Activated T-cell treated with anti-CD3 and anti-CD28 coated beads, Interleukin-2, amount 50 U/mL, for 48 hours (primary cell): ENCODE data around the gene METAP2.
"Not testable (repeated sequence)": the region's sequence is repeated elsewhere in the genome, so short reads cannot be mapped to it uniquely, and the experiment has no call there.

ENCODE experiments used
- DNase-seq, 2 experiments: peaks; one replicate each; pipeline ENCODE4 v3.0.0-alpha.2; 2020

Gene METAP2

GRCh38 chr12:95473884-95474659 lies at the start of gene METAP2:
TSS of gene METAP2 (plus strand) at chr12:95474152. CDS start at chr12:95474180, 28 bp downstream.
- DNase-seq: peak; percentile 95 to 96

- DNase-seq: no peak
These were observed 49.5 kb upstream of the METAP2 start for GRCh38 chr12:95424271-95424994.

- no peak for DNase-seq
These were observed 44.8 kb upstream of the METAP2 start for GRCh38 chr12:95429172-95429510.

GRCh38 chr12:95431120-95431519 lies 42.8 kb upstream of the METAP2 start:
- DNase-seq: no peak

- no peak for DNase-seq
These were observed 38.6 kb upstream of the METAP2 start for GRCh38 chr12:95435355-95435754.

- no peak for DNase-seq
These were observed 36.4 kb upstream of the METAP2 start for GRCh38 chr12:95437565-95437964.

- no peak for DNase-seq
These were observed 34.3 kb upstream of the METAP2 start for GRCh38 chr12:95439461-95440230.

- DNase-seq: no peak
These were observed 33.6 kb upstream of the METAP2 start for GRCh38 chr12:95440401-95440800.

GRCh38 chr12:95443459-95443858 lies 30.5 kb upstream of the METAP2 start:
- no peak for DNase-seq

GRCh38 chr12:95445099-95445498 lies 28.9 kb upstream of the METAP2 start:
- DNase-seq: not testable (repeated sequence)

GRCh38 chr12:95445884-95446505 lies 28.0 kb upstream of the METAP2 start:
- no peak for DNase-seq

- no peak for DNase-seq
These were observed 27.4 kb upstream of the METAP2 start for GRCh38 chr12:95446506-95446900.

- not testable (repeated sequence) for DNase-seq
These were observed 24.3 kb upstream of the METAP2 start for GRCh38 chr12:95449656-95450055.

GRCh38 chr12:95452501-95452900 lies 21.5 kb upstream of the METAP2 start:
- DNase-seq: not testable (repeated sequence)

- not testable (repeated sequence) for DNase-seq
These were observed 20.1 kb upstream of the METAP2 start for GRCh38 chr12:95453881-95454280.

- DNase-seq: not testable (repeated sequence)
These were observed 19.2 kb upstream of the METAP2 start for GRCh38 chr12:95454780-95455215.

- DNase-seq: not testable (repeated sequence)
These were observed 16.3 kb upstream of the METAP2 start for GRCh38 chr12:95457605-95458004.

- no peak for DNase-seq
These were observed 15.2 kb upstream of the METAP2 start for GRCh38 chr12:95458761-95459160.

GRCh38 chr12:95459310-95459709 lies 14.6 kb upstream of the METAP2 start:
- no peak for DNase-seq

GRCh38 chr12:95460105-95460504 lies 13.8 kb upstream of the METAP2 start:
- DNase-seq: no peak

GRCh38 chr12:95460896-95461295 lies 13.1 kb upstream of the METAP2 start:
- no peak for DNase-seq

GRCh38 chr12:95462081-95462480 lies 11.9 kb upstream of the METAP2 start:
- no peak for DNase-seq

- DNase-seq: no peak
These were observed 11.4 kb upstream of the METAP2 start for GRCh38 chr12:95462551-95462950.
